ENCODE results near the gene PITPNM2.

GRCh38 chr12:123164710-123165261 lies 13.9 kb upstream of the PITPNM2 start:
- no peak for TF ChIP-seq POLR2A (IDR thresholded peaks at IDR 0.05)
- TF ChIP-seq, protein P1, sequence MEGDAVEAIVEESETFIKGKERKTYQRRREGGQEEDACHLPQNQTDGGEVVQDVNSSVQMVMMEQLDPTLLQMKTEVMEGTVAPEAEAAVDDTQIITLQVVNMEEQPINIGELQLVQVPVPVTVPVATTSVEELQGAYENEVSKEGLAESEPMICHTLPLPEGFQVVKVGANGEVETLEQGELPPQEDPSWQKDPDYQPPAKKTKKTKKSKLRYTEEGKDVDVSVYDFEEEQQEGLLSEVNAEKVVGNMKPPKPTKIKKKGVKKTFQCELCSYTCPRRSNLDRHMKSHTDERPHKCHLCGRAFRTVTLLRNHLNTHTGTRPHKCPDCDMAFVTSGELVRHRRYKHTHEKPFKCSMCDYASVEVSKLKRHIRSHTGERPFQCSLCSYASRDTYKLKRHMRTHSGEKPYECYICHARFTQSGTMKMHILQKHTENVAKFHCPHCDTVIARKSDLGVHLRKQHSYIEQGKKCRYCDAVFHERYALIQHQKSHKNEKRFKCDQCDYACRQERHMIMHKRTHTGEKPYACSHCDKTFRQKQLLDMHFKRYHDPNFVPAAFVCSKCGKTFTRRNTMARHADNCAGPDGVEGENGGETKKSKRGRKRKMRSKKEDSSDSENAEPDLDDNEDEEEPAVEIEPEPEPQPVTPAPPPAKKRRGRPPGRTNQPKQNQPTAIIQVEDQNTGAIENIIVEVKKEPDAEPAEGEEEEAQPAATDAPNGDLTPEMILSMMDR (IDR thresholded peaks at IDR 0.05): no peak
